GM18868 (cell line): ENCODE results near the gene PLA2G12A.
"Not testable (repeated sequence)": the region's sequence is repeated elsewhere in the genome, so short reads cannot be mapped to it uniquely, and the experiment has no call there.

ENCODE experiments used
- ATAC-seq: cut with Tn5 transposase; IDR thresholded peaks from one replicate; pipeline ENCODE4 v1.9.1; 2021; ENCODE audit warnings: mild to moderate bottlenecking, moderate library complexity; ENCODE audit not compliant: unreplicated experiment

PLA2G12A gene

GRCh38 chr4:109682875-109683274 is 47.0 kb downstream of the PLA2G12A start:
- no peak for ATAC-seq

DNA sequence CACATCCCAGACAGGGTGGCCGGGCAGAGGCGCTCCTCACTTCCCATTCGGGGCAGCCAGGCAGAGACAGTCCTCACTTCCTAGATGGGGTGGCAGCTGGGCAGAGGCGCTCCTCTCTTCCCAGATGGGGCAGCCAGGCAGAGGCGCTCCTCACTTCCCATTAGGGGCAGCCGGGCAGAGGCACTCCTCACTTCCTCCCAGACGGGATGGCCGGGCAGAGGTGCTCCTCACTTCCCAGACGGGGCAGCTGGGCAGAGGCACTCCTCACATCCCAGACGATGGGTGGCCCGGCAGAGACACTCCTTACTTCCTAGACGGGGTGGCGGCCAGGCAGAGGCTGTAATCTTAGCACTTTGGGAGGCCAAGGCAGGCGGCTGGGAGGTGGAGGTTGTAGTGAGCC is 50.9 kb downstream of the PLA2G12A start:
- not testable (repeated sequence) for ATAC-seq

GRCh38 chr4:109678472-109678871 is 51.4 kb downstream of the PLA2G12A start:
- not testable (repeated sequence) for ATAC-seq

- no peak for ATAC-seq
Measured at GRCh38 chr4:109676886-109677285, 53.0 kb downstream of the PLA2G12A start.

GRCh38 chr4:109675843-109676242 is 54.0 kb downstream of the PLA2G12A start:
- ATAC-seq = no peak

DNA sequence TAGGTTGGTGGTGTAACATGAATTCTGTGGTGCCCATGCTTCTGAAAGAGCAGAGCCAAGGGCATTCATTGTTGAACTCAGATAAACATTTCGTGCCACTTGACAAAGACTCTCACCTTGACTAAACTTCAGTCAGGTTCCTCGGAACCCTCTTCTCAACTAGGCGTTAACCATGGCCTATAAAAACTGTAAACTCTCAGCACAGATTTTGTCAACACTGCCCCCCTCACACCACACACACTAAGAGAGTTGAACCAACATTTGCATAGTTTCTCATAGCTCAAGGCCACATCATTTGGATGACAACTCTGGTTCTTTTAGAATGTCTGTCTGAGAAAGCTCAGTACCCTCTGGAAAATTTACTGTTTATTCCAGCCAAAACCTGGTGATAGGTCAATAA is 54.7 kb downstream of the PLA2G12A start:
- no peak for ATAC-seq

DNA sequence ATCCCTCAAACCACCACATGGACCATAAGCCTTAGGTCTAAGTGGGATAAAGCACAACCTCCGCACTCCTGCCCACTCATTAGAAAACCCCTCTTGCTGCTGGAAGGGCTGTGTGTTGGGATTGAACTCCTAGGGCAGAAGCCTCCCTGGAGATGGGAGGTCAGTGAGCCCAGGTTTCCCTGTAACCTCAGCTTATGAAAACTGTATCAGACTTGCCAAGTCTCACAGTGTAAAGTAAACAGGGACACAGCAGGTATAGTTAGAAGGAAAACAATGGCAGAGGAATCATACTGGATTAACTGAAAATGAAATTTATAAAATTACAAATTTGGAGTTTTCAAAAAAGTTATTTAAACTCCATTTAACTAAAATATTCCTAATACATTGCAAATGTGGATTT is 56.6 kb downstream of the PLA2G12A start:
- ATAC-seq = no peak

- ATAC-seq = no peak
Measured at GRCh38 chr4:109672169-109672930, 57.5 kb downstream of the PLA2G12A start.

- ATAC-seq = no peak
Measured at GRCh38 chr4:109671350-109671749, 58.5 kb downstream of the PLA2G12A start.

GRCh38 chr4:109665783-109666485 is 63.9 kb downstream of the PLA2G12A start:
- ATAC-seq = no peak

GRCh38 chr4:109662771-109663170 is 67.1 kb downstream of the PLA2G12A start:
- no peak for ATAC-seq

DNA sequence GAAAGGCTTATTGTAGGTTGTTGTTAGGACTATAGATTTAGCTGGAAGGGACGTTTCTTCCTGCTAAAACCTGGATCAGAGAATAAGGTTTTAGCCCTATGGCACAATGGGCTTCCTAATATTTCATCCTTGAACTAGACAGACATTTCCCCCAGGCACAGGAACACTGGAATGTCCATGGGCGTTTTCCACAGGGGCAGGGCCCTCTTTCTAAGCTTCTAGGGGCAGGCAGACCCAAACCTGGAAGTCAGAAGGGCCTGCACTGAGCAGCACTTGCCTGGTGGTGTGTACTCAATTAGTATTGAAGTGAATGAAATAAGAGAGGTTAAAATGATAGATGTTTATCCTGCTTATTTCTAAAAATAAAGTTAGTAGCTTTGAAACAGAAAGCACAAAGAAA is 67.8 kb downstream of the PLA2G12A start:
- ATAC-seq = no peak
